Activated CD8-positive, alpha-beta memory T cell treated with anti-CD3 and anti-CD28 coated beads, Interleukin-2, amount 50 U/mL, for 1 hour (primary cell): ENCODE results near the gene RASGRF1.

Source experiments
- DNase-seq: peaks from one replicate; pipeline ENCODE4 v3.0.0-alpha.2; 2020; ENCODE audit errors: extremely low read depth

Gene RASGRF1

GRCh38 chr15:79066391-79067071 lies 24.0 kb downstream of the RASGRF1 start:
- no peak for DNase-seq

GRCh38 chr15:79065706-79066376 lies 24.7 kb downstream of the RASGRF1 start:
- DNase-seq: no peak

- no peak for DNase-seq
These were observed 25.2 kb downstream of the RASGRF1 start for GRCh38 chr15:79065361-79065705.

GRCh38 chr15:79064496-79064895 lies 26.1 kb downstream of the RASGRF1 start:
- DNase-seq: no peak

GRCh38 chr15:79060175-79060574 lies 30.4 kb downstream of the RASGRF1 start:
- no peak for DNase-seq

- no peak for DNase-seq
These were observed 31.5 kb downstream of the RASGRF1 start for GRCh38 chr15:79059081-79059572.

GRCh38 chr15:79058260-79058850 lies 32.2 kb downstream of the RASGRF1 start:
- no peak for DNase-seq

GRCh38 chr15:79057050-79057449 lies 33.5 kb downstream of the RASGRF1 start:
- DNase-seq: no peak

GRCh38 chr15:79054350-79054749 lies 36.2 kb downstream of the RASGRF1 start:
- DNase-seq: no peak

- no peak for DNase-seq
These were observed 36.7 kb downstream of the RASGRF1 start for GRCh38 chr15:79053894-79054293.

GRCh38 chr15:79051941-79052731 lies 38.4 kb downstream of the RASGRF1 start:
- no peak for DNase-seq

- DNase-seq: no peak
These were observed 39.6 kb downstream of the RASGRF1 start for GRCh38 chr15:79051029-79051428.

GRCh38 chr15:79050341-79050740 lies 40.2 kb downstream of the RASGRF1 start:
- DNase-seq: no peak

GRCh38 chr15:79049416-79049815 lies 41.2 kb downstream of the RASGRF1 start:
- DNase-seq: no peak

- no peak for DNase-seq
These were observed 42.7 kb downstream of the RASGRF1 start for GRCh38 chr15:79047676-79048439.

GRCh38 chr15:79046691-79047404 lies 43.7 kb downstream of the RASGRF1 start:
- no peak for DNase-seq

- DNase-seq: no peak
These were observed 45.5 kb downstream of the RASGRF1 start for GRCh38 chr15:79045041-79045440.

GRCh38 chr15:79042213-79042928 lies 48.2 kb downstream of the RASGRF1 start:
- no peak for DNase-seq

GRCh38 chr15:79041601-79042168 lies 48.9 kb downstream of the RASGRF1 start:
- DNase-seq: no peak

GRCh38 chr15:79037848-79038247 lies 52.7 kb downstream of the RASGRF1 start:
- DNase-seq: no peak
